SK-N-MC (cell line): ENCODE measurements around the gene CPN2.

ENCODE experiments used
- DNase-seq: peaks from one replicate; pipeline ENCODE4 v3.0.0-alpha.2; 2011; ENCODE audit warnings: low read depth, low spot score
- H3K27ac ChIP-seq: fragments of 200-600 bp; sonication (generic); 2 replicates; pipeline ENCODE4 v1.5.1; 2016; ENCODE audit warnings: mixed run types
- H3K36me3 ChIP-seq: fragments of 200-600 bp; sonication (generic); 2 replicates; pipeline ENCODE4 v1.6.1; 2017; ENCODE audit warnings: antibody characterized with exemption, low read length, mixed read lengths; ENCODE audit not compliant: insufficient read depth
- H3K4me3 ChIP-seq: fragments of 200-600 bp; sonication (generic); 2 replicates; pipeline ENCODE4 v1.5.1; 2016
- H3K9ac ChIP-seq: fragments of 200-600 bp; sonication (generic); 2 replicates; pipeline ENCODE4 v1.8.0; 2017; ENCODE audit warnings: mixed run types, mixed read lengths; ENCODE audit not compliant: insufficient read length
- H3K9me3 ChIP-seq: fragments of 200-600 bp; sonication (generic); 2 replicates; pipeline ENCODE4 v1.6.1; 2017; ENCODE audit warnings: low read depth, mild to moderate bottlenecking, antibody characterized with exemption, low read length, moderate library complexity, mixed read lengths
- EZH2 ChIP-seq: fragments of 200-600 bp; sonication (generic); IDR thresholded peaks from one replicate; pipeline ENCODE4 v1.6.1; 2017; ENCODE audit warnings: antibody characterized with exemption
- FOXP2 ChIP-seq: optimal IDR thresholded peaks from 2 replicates; pipeline ENCODE3; 2011; ENCODE audit warnings: mild to moderate bottlenecking, moderate library complexity; ENCODE audit not compliant: insufficient read depth; ENCODE audit errors: extremely low read length, control extremely low read depth
- POLR2AphosphoS5 ChIP-seq: IDR thresholded peaks from 2 replicates; pipeline ENCODE4 v1.6.1; 2012; ENCODE audit warnings: mild to moderate bottlenecking, low read depth, low read length, borderline replicate concordance

CPN2 gene

DNA sequence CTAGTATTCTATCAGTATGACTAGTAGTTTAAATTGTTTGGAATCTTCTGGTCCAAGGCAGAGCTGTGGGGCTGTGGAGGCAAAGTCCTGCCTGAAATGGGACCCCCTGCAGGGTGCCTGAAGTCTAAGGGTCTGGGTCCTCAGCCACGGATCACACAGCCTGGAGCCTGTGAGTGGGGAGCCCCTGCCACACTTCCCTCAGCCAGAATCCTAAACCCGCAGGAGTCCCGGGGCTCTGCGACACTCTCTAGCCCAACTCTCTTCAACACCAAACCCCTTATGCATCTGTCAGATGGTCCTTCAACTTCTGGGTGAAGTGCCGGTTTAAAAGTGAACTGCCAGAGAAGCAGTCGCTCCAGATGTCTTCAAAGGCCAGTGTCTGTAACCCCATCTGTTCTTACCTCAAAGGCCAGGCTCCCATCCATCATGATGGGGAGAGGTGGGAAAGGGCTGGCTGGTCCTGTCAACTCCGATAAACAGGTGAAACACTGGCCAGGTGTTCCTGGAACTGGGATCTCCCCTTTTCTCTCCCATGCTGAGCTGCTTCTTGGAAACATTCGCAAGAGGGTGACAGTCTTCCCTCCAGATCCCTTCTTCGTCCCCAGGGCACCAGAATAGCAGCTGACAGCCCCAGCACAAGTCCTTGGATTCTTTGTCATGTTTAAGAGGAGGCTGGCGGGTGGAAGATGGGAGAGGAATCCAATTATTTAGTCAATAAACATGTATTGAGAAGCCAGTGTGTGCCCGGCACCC is 45.6 kb downstream of the CPN2 start:
- H3K4me3 ChIP-seq, result no peak overlapping the region

DNA sequence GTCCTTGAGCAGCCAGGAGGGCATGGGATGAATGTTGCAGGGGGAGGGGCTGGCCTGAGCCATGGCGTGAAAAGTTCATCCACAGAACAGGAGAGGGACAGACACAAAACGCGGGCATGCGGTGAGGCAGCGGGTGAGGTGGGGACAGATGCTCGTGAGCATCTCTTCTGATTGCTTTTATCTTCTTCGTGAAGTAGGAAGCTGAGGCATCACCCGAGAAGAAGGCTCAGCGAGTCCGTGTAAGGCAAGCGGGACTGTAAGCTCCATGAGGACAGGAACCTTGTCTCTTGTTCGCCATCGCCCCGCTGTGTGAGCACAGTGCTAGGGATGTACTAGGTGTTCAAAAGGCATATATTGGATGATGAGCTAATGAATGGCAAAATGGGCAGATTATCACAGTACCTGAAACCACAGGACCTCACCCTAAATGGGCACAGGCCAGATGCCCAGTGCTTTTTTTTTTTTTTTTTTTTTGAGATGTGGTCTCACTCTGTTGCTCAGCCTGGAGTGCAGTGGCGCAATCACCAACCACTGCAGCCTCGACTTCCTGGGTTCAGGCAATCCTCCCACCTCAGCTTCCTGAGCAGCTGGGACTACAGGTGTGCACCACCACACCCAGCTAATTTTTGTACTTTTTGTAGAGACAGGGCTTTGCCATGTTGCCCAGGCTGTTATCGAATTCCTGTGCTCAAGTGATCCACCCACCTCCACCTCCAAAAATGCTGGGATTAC is 46.8 kb downstream of the CPN2 start:
- no peak overlapping the region for H3K27ac ChIP-seq

More for the DNA sequence above, 45.6 kb downstream of the CPN2 start:
- no peak overlapping the region for H3K27ac ChIP-seq
- no peak for DNase-seq
- H3K36me3 ChIP-seq, result no peaks in the 10 kb centered on the region
- no peak overlapping the region for H3K9ac ChIP-seq
- H3K9me3 ChIP-seq, result no peaks in the 10 kb centered on the region
- TF ChIP-seq FOXP2 (no peak), POLR2AphosphoS5 (no peak), EZH2 (no peak)

DNA sequence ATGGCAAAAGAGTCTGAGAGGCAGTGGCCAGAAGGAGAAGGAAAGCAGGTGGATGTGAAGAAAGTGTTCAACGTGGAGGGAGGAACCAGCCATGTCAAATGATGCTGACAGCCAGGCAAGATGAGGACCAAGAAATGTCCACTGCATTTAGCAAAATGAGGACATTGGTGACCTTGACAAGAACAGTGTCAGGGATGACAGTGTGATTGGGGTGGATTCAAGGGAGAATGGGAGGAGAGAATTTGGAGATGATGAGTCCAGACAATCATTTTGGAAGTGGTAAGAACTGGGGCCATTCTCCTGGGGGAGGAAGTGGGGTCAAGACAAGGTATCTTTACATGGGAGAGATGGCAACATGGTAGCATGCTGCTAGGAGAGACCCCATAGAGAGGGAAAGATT is 47.4 kb downstream of the CPN2 start:
- no peak for DNase-seq
- no peak overlapping the region for H3K4me3 ChIP-seq
- H3K36me3 ChIP-seq, result no peaks in the 10 kb centered on the region
- TF ChIP-seq EZH2 (no peak), POLR2AphosphoS5 (no peak), FOXP2 (no peak)
- H3K9ac ChIP-seq, result no peak overlapping the region
- H3K27ac ChIP-seq, result no peak overlapping the region
- no peaks in the 10 kb centered on the region for H3K9me3 ChIP-seq

More for the DNA sequence above, 46.8 kb downstream of the CPN2 start:
- H3K9ac ChIP-seq, result no peak overlapping the region
- TF ChIP-seq EZH2 (no peak), FOXP2 (no peak), POLR2AphosphoS5 (no peak)
- no peak overlapping the region for H3K4me3 ChIP-seq
- H3K36me3 ChIP-seq, result no peaks in the 10 kb centered on the region
- no peak for DNase-seq
- H3K9me3 ChIP-seq, result no peaks in the 10 kb centered on the region

DNA sequence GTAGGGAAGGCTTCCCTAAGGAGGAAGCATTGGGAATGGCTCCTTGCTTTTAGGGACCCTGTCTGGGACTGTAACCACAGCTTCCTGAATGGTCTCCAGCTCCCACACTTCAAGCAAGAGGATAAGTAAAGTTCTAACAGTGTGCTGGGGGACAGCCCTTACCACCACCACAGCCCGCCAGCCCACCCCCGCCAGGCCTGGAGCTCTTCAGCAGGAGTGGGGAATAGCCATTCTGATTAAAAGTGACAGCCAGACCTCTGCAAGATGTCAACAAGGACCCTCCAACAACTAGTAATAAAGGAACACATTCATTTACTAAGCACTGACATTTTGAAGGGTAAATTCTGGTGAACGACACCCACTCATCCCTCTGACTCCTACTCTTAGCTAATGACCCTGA is 49.4 kb downstream of the CPN2 start:
- TF ChIP-seq FOXP2 (no peak), EZH2 (no peak), POLR2AphosphoS5 (no peak)
- no peak overlapping the region for H3K9ac ChIP-seq
- H3K9me3 ChIP-seq, result no peaks in the 10 kb centered on the region
- DNase-seq, result no peak
- H3K27ac ChIP-seq, result no peak overlapping the region
- H3K36me3 ChIP-seq, result no peaks in the 10 kb centered on the region
- H3K4me3 ChIP-seq, result no peak overlapping the region

DNA sequence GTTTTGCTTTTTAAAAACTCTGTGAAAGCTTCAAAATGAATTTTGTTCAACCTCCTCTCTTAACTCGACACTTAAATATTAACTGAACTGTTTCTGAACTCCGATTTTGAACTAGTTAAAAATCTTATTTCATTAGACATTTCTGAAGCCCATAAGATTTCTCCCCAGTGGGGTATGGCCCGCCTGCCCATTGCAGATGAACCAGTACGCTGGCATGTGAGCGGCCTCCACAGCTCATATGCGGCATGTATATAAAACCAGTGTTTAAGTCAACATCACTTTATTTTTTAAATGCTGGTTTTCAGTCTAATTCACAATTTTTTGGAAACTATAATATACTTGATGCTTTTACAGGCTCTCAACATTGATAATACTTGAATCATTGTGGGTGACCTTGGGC is 50.2 kb downstream of the CPN2 start:
- no peak for DNase-seq
- Histone ChIP-seq H3K27ac (no peak overlapping the region), H3K9me3 (no peaks in the 10 kb centered on the region), H3K9ac (no peak overlapping the region), H3K4me3 (no peak overlapping the region), H3K36me3 (no peaks in the 10 kb centered on the region)
- TF ChIP-seq FOXP2 (no peak), POLR2AphosphoS5 (no peak), EZH2 (no peak)

DNA sequence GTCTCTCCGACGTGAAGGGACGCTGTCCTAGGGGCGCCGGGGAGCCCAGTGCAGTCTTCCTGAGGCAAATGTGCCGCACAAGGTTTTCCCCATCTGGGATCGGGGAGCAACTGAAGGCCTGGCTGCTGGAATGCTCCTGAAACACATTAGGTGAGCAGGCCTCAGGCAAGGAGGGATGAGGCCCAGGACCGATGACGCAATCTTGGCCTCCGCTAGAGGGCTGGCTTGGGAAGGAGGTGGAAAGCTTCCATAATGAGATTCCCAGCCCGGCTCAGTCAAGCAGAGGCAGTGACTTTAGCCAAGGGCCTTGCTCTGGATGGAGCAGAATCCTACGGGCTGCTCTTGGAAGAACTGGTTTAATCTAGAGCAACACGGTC is 50.8 kb downstream of the CPN2 start:
- Histone ChIP-seq H3K9ac (no peak overlapping the region), H3K4me3 (no peak overlapping the region), H3K27ac (no peak overlapping the region), H3K36me3 (no peaks in the 10 kb centered on the region), H3K9me3 (no peaks in the 10 kb centered on the region)
- no peak for TF ChIP-seq FOXP2
- TF ChIP-seq POLR2AphosphoS5, result no peak
- DNase-seq, result no peak

DNA sequence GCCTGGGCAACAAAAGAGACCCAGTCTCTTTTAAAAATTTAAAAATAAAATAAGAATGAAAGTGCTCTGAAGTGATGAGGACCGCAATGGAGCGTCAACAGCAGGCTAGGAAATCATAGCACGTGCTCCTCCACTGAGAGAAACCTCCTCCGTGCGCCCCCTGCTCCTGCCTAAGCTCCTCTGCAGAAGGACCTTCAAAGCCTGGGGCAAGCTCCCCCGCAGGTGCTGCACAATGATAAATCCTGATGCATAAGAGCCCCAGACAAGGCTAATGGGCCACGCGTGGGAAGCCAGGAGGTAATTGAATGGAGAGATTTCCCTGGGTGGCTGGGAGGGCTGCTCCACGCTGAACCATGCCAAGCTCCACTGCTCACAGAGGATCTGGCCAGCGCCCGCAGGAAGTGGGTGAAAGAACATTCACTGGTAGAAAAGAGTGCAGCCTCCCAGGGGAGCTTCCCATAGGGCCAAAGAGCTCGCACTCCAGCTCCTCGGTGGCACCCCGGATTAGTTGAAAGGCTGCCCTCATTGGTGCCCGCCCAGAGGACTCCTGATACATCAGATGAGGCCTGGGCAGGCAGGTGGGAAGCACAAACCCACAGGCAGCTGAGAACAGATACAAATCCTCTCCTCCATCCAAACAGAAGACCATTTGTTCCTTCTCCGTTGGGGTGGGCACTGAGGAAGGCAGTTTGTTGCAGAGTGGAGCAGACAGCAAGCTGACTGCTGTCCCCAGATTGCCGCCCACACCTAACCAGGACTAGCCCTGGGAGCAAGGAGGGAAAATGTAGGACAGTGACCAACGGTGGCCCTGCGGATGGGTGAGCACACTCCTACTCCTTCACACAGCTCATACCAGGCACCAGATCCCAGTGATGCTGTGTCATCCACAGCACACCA is 52.5 kb downstream of the CPN2 start:
- Histone ChIP-seq H3K9me3 (no peaks in the 10 kb centered on the region), H3K27ac (no peak overlapping the region), H3K4me3 (no peak overlapping the region), H3K9ac (no peak overlapping the region), H3K36me3 (no peaks in the 10 kb centered on the region)
- DNase-seq, result no peak
- TF ChIP-seq POLR2AphosphoS5, result no peak
- no peak for TF ChIP-seq FOXP2
- no peak for TF ChIP-seq EZH2

DNA sequence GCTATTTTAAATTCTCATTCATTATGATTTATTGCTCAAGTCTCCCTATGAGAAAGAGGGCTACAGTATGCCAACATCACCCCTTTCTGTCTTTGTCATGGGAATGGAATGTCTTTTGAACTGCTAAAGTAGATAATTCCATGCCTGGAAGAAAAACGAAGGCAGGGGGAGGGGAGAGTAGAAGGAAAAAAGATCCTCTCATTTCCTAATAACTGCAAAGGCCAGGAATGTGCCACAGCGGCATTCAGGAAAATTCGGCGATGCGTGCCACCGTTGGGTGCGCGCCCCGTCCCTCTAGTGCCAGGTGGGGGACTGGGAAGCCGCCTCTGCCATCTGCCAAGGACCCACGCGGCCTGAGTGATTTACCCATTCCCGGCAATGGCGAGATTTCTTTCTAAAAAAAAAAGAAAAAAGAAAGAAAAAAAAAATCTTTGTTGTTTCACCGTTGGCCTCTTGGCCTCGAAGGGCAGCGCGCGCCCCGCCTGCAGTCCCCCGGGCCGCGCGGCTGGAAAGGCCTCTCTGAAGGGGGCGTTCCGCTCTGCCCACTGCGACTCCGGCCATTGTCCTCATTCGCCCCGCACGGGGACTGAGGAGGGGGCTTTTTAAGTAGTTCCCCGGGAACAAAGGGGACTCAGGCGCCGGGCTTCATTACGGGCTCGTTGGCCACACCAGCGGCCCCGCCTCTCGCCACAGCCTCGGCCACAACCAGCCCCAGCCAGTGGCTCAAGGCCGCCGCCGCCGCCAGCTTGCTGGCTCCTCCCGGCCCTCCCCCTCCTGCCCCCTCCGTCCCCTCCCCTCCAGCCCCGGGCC is 54.5 kb downstream of the CPN2 start:
- Histone ChIP-seq H3K27ac (peak overlapping the region; percentile 87), H3K4me3 (peak overlapping the region; percentile 30), H3K9ac (peak overlapping the region; percentile 54)

More for the DNA sequence above, 54.5 kb downstream of the CPN2 start:
- Histone ChIP-seq H3K36me3 (no peaks in the 10 kb centered on the region), H3K9me3 (no peaks in the 10 kb centered on the region)
- TF ChIP-seq EZH2 (no peak), POLR2AphosphoS5 (no peak)
- peak; percentile 72 for DNase-seq
